ENCODE data around the gene PIK3R2. TPM values are rescaled to one million over a fixed set of nuclear protein-coding genes. Genes with fewer than 3 reads are reported as not detected.

PIK3R2 gene
- total RNA-seq, 2 donors from 2014 or later = 12.6 to 20.1 TPM

GRCh38 chr19:18218600-18218999 lies 65.6 kb downstream of the PIK3R2 start:
- no peak overlapping the region for H3K27ac Mint-ChIP-seq
- H3K4me3 Mint-ChIP-seq = no peak overlapping the region
- DNase-seq (ENCODE audit: low spot score) (no peak), ATAC-seq (no peak)
- peaks cover 5 to 9% of the 10 kb centered on the region in 2 donors for H3K4me1 Mint-ChIP-seq (ENCODE audit: low read depth in 2 of 2)
- H3K9me3 Mint-ChIP-seq = no peaks in the 10 kb centered on the region
- H3K36me3 Mint-ChIP-seq = no peaks in the 10 kb centered on the region
- H3K27me3 Mint-ChIP-seq = peaks cover 14% of the 10 kb centered on the region in 2 donors

Other genes starting within 250 kb of the PIK3R2 start
- 10 to 100 TPM; 70.4 to 92.8 TPM for gene CCDC124, start 220.1 kb upstream of the PIK3R2 start, total RNA-seq
- 1 to 10 TPM; 1.0 to 1.3 TPM for gene KCNN1, start 186.1 kb upstream of the PIK3R2 start, total RNA-seq
- gene ARRDC2, start 145.0 kb upstream of the PIK3R2 start, total RNA-seq = 10 to 100 TPM; 34.0 to 34.8 TPM
- 100 to 1,000 TPM; 109 to 124 TPM for gene IL12RB1, start 66.2 kb upstream of the PIK3R2 start, total RNA-seq
- gene MAST3, start 55.4 kb upstream of the PIK3R2 start, total RNA-seq = 10 to 100 TPM; 30.3 to 31.4 TPM
- gene IFI30, start 20.6 kb downstream of the PIK3R2 start, total RNA-seq = 100 to 1,000 TPM in 1 of 2 donors, 10 to 100 TPM in 1; 76.2 to 139 TPM
- gene MPV17L2, start 40.1 kb downstream of the PIK3R2 start, total RNA-seq = 10 to 100 TPM; 17.4 to 34.2 TPM
- gene RAB3A, start 50.9 kb downstream of the PIK3R2 start, total RNA-seq = 1 to 10 TPM; 3.9 to 5.1 TPM
- 1 to 10 TPM in 1 of 2 donors, under 1 TPM in 1; 0.22 to 1.4 TPM for gene PDE4C, start 73.3 kb downstream of the PIK3R2 start, total RNA-seq
- gene IQCN, start 121.3 kb downstream of the PIK3R2 start, total RNA-seq = 1 to 10 TPM; 1.5 to 4.0 TPM
- 100 to 1,000 TPM; 218 to 267 TPM for gene JUND, start 128.5 kb downstream of the PIK3R2 start, total RNA-seq
- 100 to 1,000 TPM; 153 to 223 TPM for gene LSM4, start 169.9 kb downstream of the PIK3R2 start, total RNA-seq
- 10 to 100 TPM; 42.1 to 50.7 TPM for gene PGPEP1, start 187.4 kb downstream of the PIK3R2 start, total RNA-seq
- under 1 TPM in 1 of 2 donors, not detected in 1; 0.71 TPM for gene GDF15, start 233.0 kb downstream of the PIK3R2 start, total RNA-seq
- not detected for gene LRRC25, start 244.5 kb downstream of the PIK3R2 start, total RNA-seq

All from natural killer cell treated with Interleukin-12 subunit alpha and Interleukin-12 subunit beta and Interleukin-15 and Interleukin-18, amount 100 ng/mL, for 72 hours (primary cell).